ENCODE data around the gene ERC2. TPM values are rescaled to one million over a fixed set of nuclear protein-coding genes. Genes with fewer than 3 reads are reported as not detected.

Gene ERC2
- total RNA-seq, 1 donor = 0.43 TPM

DNA sequence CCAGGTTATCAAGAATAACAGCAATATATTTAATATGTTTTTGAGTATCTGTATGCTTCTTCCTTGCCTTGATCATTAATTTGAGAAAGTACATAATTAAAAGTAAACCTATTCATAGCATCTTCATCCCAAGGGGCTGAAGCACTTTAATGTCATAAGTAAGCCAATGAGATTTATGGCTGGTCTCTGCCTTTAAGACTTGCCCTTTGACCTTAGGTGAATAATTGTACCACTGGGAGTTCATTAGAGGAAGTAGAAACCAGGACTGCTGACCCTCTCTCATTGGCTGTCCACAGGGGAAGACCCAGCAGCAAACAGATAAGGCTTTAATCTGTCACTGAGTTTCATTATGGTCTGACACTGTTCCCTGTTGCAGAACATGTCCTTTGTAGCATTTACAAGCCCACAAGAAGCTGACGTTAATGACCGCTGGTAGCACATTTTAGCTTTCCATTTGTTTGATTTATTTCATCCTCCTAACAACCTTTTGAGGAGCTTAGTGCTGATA is 16.3 kb upstream of the ERC2 start:
- no peak for DNase-seq (ENCODE audit: low read depth)
- TF ChIP-seq, protein P1, sequence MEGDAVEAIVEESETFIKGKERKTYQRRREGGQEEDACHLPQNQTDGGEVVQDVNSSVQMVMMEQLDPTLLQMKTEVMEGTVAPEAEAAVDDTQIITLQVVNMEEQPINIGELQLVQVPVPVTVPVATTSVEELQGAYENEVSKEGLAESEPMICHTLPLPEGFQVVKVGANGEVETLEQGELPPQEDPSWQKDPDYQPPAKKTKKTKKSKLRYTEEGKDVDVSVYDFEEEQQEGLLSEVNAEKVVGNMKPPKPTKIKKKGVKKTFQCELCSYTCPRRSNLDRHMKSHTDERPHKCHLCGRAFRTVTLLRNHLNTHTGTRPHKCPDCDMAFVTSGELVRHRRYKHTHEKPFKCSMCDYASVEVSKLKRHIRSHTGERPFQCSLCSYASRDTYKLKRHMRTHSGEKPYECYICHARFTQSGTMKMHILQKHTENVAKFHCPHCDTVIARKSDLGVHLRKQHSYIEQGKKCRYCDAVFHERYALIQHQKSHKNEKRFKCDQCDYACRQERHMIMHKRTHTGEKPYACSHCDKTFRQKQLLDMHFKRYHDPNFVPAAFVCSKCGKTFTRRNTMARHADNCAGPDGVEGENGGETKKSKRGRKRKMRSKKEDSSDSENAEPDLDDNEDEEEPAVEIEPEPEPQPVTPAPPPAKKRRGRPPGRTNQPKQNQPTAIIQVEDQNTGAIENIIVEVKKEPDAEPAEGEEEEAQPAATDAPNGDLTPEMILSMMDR (IDR thresholded peaks at IDR 0.05; ENCODE audit: insufficient read depth, low read depth, low read length) = no peak
- H3K4me3 ChIP-seq (ENCODE audit: low read depth, low read length) = no peak overlapping the region

DNA sequence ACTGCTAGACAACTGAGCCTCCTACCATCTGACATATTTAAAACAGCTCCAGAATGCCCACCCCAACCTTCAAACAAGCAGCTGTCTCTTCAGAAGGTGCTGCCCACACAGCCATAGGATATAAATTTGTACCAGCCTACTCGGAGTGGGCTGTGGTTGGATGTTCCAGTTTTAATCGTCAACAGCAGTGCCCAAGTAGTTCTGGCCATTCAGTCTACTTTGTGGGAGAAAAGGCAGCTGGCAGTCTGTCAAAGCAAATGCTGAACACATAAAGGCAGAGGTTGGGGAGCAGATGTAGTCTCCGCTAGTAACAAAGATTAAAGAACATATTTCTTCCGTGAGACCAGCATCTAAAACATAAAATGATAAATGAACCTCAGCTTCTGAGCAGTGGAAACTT is 15.9 kb upstream of the ERC2 start:
- TF ChIP-seq, protein P1 (IDR thresholded peaks at IDR 0.05; ENCODE audit: insufficient read depth, low read depth, low read length) = no peak
- no peak for DNase-seq (ENCODE audit: low read depth)
- H3K4me3 ChIP-seq (ENCODE audit: low read depth, low read length) = no peak overlapping the region

DNA sequence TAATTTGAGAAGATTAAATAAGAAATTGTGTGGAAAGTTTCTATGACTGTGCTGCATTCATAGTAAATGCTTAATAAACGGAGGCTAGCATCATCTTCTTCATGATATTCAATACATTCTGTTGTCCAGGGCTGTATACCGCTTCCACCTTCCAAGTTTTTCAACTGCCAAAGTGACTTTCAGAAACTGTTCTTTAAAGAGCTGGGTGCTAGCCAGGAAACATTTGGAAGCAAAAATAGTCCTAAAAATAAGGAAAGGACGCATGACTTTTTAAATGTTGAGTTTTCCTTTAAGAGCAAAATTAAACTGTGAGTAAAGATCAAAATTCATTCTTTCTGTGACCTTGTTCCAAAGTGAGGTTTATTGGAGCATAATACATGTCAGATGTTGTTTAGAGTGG is 9.4 kb upstream of the ERC2 start:
- H3K4me3 ChIP-seq (ENCODE audit: low read depth, low read length) = no peak overlapping the region
- TF ChIP-seq, protein P1 (IDR thresholded peaks at IDR 0.05; ENCODE audit: insufficient read depth, low read depth, low read length) = no peak
- no peak for DNase-seq (ENCODE audit: low read depth)

DNA sequence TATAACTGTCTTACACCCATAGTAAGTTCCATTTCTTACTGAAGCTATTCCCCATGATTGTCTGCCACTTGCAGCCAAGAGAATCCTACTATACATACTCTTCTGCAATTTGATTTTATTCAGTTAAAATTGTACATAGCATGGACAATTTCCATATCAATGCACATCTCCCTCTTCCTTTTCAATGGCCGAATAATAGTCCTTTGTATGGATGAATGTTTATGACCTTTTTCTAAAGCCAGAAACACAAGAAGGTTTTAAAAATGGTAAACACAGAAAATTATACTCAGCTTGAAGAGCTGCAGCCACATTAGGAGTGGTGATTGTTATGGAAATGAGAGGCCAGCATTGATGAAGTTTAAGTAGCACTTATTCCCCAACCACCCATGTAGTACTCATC is 8.5 kb upstream of the ERC2 start:
- DNase-seq (ENCODE audit: low read depth) = no peak
- TF ChIP-seq, protein P1 (IDR thresholded peaks at IDR 0.05; ENCODE audit: insufficient read depth, low read depth, low read length) = no peak
- H3K4me3 ChIP-seq (ENCODE audit: low read depth, low read length) = no peak overlapping the region

DNA sequence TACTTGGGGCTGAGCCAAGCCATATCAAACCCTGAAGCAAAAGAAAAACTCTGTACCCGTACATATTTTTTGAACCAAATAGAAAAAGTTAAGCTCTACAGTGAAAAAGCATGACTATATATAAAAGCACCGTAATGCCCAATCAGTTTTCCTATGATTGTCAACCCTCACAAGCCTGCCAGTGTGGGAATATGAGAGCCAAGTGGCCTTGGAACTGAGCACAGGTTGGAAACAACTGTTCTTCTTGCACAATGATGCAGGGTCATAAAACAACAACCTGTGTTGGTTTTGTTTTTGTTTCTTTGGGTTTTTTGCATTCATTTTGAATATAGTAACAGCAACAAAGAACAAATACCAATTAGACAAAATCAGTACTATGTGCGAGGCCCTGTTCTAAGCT is 3.5 kb upstream of the ERC2 start:
- TF ChIP-seq, protein P1 (IDR thresholded peaks at IDR 0.05; ENCODE audit: insufficient read depth, low read depth, low read length) = no peak
- DNase-seq (ENCODE audit: low read depth) = no peak
- H3K4me3 ChIP-seq (ENCODE audit: low read depth, low read length) = no peak overlapping the region

DNA sequence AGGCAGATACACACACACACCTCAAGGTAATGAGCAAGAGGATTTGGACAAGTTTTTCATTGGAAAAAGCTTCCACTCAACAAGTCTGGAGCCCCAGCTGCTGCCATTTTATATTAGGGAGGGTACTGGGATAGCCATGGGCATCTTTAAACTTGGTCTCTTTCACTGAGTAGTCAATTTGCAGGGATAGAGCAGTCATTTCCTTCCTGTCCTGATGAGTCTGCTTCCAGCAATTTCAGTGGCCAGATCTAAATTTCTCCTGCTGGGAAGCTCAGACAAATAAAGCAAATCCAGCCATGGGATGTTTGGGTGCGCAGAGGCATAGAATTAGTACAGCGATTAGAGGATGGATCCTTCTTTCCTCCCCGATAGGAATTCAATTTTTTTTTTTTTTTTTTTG is 874 bp upstream of the ERC2 start:
- H3K4me3 ChIP-seq (ENCODE audit: low read depth, low read length) = no peak overlapping the region
- TF ChIP-seq, protein P1 (IDR thresholded peaks at IDR 0.05; ENCODE audit: insufficient read depth, low read depth, low read length) = no peak
- DNase-seq (ENCODE audit: low read depth) = no peak

DNA sequence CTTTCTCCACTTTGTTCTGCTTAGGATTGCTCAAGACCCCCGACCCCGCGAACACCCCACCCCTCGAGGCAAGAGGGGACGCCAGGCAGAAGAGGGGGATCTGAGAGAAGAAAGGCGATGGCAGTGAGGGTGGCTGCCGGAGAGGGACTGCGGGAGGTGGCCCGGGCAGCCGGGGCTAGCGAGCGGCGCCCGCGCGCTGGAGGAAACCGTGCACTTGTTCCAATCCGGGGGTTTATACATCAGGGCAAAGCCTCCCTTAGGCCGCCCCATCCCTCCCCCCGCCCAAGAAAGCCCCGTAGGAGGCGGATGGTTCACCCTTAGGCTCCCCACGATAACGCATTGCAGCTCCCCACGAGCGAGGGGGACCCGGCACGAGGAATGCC is 475 bp downstream of the ERC2 start:
- DNase-seq (ENCODE audit: low read depth) = no peak
- TF ChIP-seq, protein P1 (IDR thresholded peaks at IDR 0.05; ENCODE audit: insufficient read depth, low read depth, low read length) = no peak
- peak overlapping the region; percentile 48 for H3K4me3 ChIP-seq (ENCODE audit: low read depth, low read length)

Measured in fibroblast of villous mesenchyme (primary cell).